Glutamatergic neuron (in vitro differentiated cells): ENCODE data around the gene MAPT. TPM values are rescaled to one million over a fixed set of nuclear protein-coding genes. Genes with fewer than 3 reads are reported as not detected.

Experiments
- DNase-seq: peaks from one replicate; pipeline ENCODE4 v3.0.0; 2022
- H3K27ac Mint-ChIP-seq: one replicate; pipeline ENCODE4 v1.8.0; 2020; ENCODE audit warnings: mild to moderate bottlenecking, mixed read lengths, inconsistent platforms; ENCODE audit not compliant: unreplicated experiment
- H3K27me3 Mint-ChIP-seq: one replicate; pipeline ENCODE4 v1.8.0; 2020; ENCODE audit warnings: mild to moderate bottlenecking, moderate library complexity, mixed read lengths, inconsistent platforms; ENCODE audit not compliant: unreplicated experiment
- H3K36me3 Mint-ChIP-seq: one replicate; pipeline ENCODE4 v1.8.0; 2020; ENCODE audit warnings: mild to moderate bottlenecking, mixed read lengths, inconsistent platforms; ENCODE audit not compliant: unreplicated experiment
- H3K4me1 Mint-ChIP-seq: one replicate; pipeline ENCODE4 v1.8.0; 2020; ENCODE audit warnings: mild to moderate bottlenecking, low read depth, mixed read lengths, inconsistent platforms; ENCODE audit not compliant: unreplicated experiment
- H3K4me3 Mint-ChIP-seq: one replicate; pipeline ENCODE4 v1.8.0; 2020; ENCODE audit warnings: mild to moderate bottlenecking, mixed read lengths, inconsistent platforms; ENCODE audit not compliant: unreplicated experiment
- H3K9me3 Mint-ChIP-seq: one replicate; pipeline ENCODE4 v1.8.0; 2020; ENCODE audit warnings: mild to moderate bottlenecking, moderate library complexity, mixed read lengths, inconsistent platforms; ENCODE audit not compliant: unreplicated experiment
- CTCF ChIP-seq: fragments of 200-600 bp; sonication (generic); IDR thresholded peaks from one replicate; pipeline ENCODE4 v1.5.0; 2021; ENCODE audit not compliant: partially characterized antibody, unreplicated experiment
- total RNA-seq: library from RNA; stranded (reverse); fragmentation: NEBNext Ultra II Directional; extraction: Animal tissue kit (Norgen Biotek cat#: 25700); gene quantifications from one replicate; pipeline ENCODE4 v1.2.1, GENCODE V29; 2021; ENCODE audit not compliant: unreplicated experiment

MAPT gene
- total RNA-seq, 1 donor from 2014 or later, result 123 TPM

- DNase-seq, result no peak
- no peak for TF ChIP-seq CTCF
- Mint-ChIP-seq H3K27ac (no peak overlapping the region), H3K4me3 (no peak overlapping the region), H3K27me3 (peaks cover 4% of the 10 kb centered on the region), H3K36me3 (peaks cover 6% of the 10 kb centered on the region), H3K9me3 (peaks cover 14% of the 10 kb centered on the region), H3K4me1 (peaks cover 5% of the 10 kb centered on the region)
Measured at GRCh38 chr17:46042246-46042645, 147.9 kb downstream of the MAPT start.

GRCh38 chr17:46042925-46043324 lies 148.6 kb downstream of the MAPT start:
- Mint-ChIP-seq H3K4me1 (peaks cover 5% of the 10 kb centered on the region), H3K27me3 (peaks cover 4% of the 10 kb centered on the region), H3K27ac (no peak overlapping the region), H3K36me3 (peaks cover 5% of the 10 kb centered on the region), H3K4me3 (no peak overlapping the region), H3K9me3 (peaks cover 15% of the 10 kb centered on the region)
- no peak for TF ChIP-seq CTCF
- no peak for DNase-seq

GRCh38 chr17:46043606-46044005 lies 149.3 kb downstream of the MAPT start:
- DNase-seq, result no peak
- peak overlapping the region; percentile 1 for H3K27ac Mint-ChIP-seq
- H3K27me3 Mint-ChIP-seq, result peaks cover 4% of the 10 kb centered on the region
- TF ChIP-seq CTCF, result no peak
- H3K36me3 Mint-ChIP-seq, result no peaks in the 10 kb centered on the region
- peaks cover 11% of the 10 kb centered on the region for H3K9me3 Mint-ChIP-seq
- H3K4me1 Mint-ChIP-seq, result peaks cover 5% of the 10 kb centered on the region
- no peak overlapping the region for H3K4me3 Mint-ChIP-seq

- Mint-ChIP-seq H3K4me3 (no peak overlapping the region), H3K36me3 (no peaks in the 10 kb centered on the region), H3K27ac (no peak overlapping the region), H3K4me1 (peaks cover 5% of the 10 kb centered on the region), H3K9me3 (peaks cover 13% of the 10 kb centered on the region), H3K27me3 (peaks cover 4% of the 10 kb centered on the region)
- TF ChIP-seq CTCF, result peak; percentile 74
- DNase-seq, result peak; percentile 45
Measured at GRCh38 chr17:46044286-46044928, 150.1 kb downstream of the MAPT start.

- Mint-ChIP-seq H3K4me3 (no peak overlapping the region), H3K27ac (no peak overlapping the region), H3K4me1 (peaks cover 5% of the 10 kb centered on the region), H3K27me3 (peaks cover 4% of the 10 kb centered on the region), H3K9me3 (peaks cover 15% of the 10 kb centered on the region), H3K36me3 (no peaks in the 10 kb centered on the region)
- no peak for TF ChIP-seq CTCF
- DNase-seq, result no peak
Measured at GRCh38 chr17:46044989-46045388, 150.6 kb downstream of the MAPT start.
